HepG2 (cell line): ENCODE measurements around the gene COPZ1. TPM values are rescaled to one million over a fixed set of nuclear protein-coding genes. Genes with fewer than 3 reads are reported as not detected.

Experiments
- DNMT3B ChIP-seq: conservative IDR thresholded peaks from 2 replicates; pipeline ENCODE4 v1.6.1; 2016; ENCODE audit warnings: missing biosample characterization, control low read depth
- FOSL2 ChIP-seq: sonication (generic); formaldehyde crosslinking; IDR thresholded peaks from 2 replicates; pipeline ENCODE4 v1.4.0; 2020; ENCODE audit warnings: missing genetic modification reagents
- MEIS1 ChIP-seq: sonication (generic); formaldehyde crosslinking; IDR thresholded peaks from 2 replicates; pipeline ENCODE4 v1.9.0; 2021; ENCODE audit warnings: mild to moderate bottlenecking, missing genetic modification reagents, moderate library complexity, borderline replicate concordance
- PPARG ChIP-seq: conservative IDR thresholded peaks from 2 replicates; pipeline ENCODE4 v1.6.1; 2016; ENCODE audit warnings: missing biosample characterization, missing genetic modification reagents
- TAF1 ChIP-seq: sonication (generic); formaldehyde crosslinking; IDR thresholded peaks from 2 replicates; pipeline ENCODE4 v1.4.0; 2020; ENCODE audit warnings: missing genetic modification reagents
- ZBTB21 ChIP-seq: sonication (generic); formaldehyde crosslinking; IDR thresholded peaks from 2 replicates; pipeline ENCODE4 v1.4.0; 2020; ENCODE audit warnings: missing genetic modification reagents
- ZBTB42 ChIP-seq: sonication (generic); formaldehyde crosslinking; IDR thresholded peaks from 2 replicates; pipeline ENCODE4 v1.5.0; 2020; ENCODE audit warnings: mild to moderate bottlenecking, missing genetic modification reagents
- ZFP90 ChIP-seq: sonication (generic); formaldehyde crosslinking; IDR thresholded peaks from 2 replicates; pipeline ENCODE4 v1.8.0; 2022; ENCODE audit warnings: missing genetic modification reagents, mild to moderate bottlenecking, inconsistent platforms, borderline replicate concordance
- ZNF446 ChIP-seq: sonication (generic); formaldehyde crosslinking; IDR thresholded peaks from 2 replicates; pipeline ENCODE4 v1.5.0; 2020; ENCODE audit warnings: mild to moderate bottlenecking, missing genetic modification reagents
- ZNF552 ChIP-seq: sonication (generic); formaldehyde crosslinking; IDR thresholded peaks from 2 replicates; pipeline ENCODE4 v1.9.0; 2022; ENCODE audit warnings: missing genetic modification reagents, mild to moderate bottlenecking, borderline replicate concordance
- ZNF776 ChIP-seq: sonication (generic); formaldehyde crosslinking; IDR thresholded peaks from 2 replicates; pipeline ENCODE4 v1.4.0; 2020; ENCODE audit warnings: mild to moderate bottlenecking, missing genetic modification reagents
- ZSCAN20 ChIP-seq: sonication (generic); formaldehyde crosslinking; IDR thresholded peaks from 2 replicates; pipeline ENCODE4 v1.4.0; 2020; ENCODE audit warnings: missing genetic modification reagents, mild to moderate bottlenecking, borderline replicate concordance
- polyA plus RNA-seq, 8 experiments: library from polyadenylated mRNA; depleted of rRNA in 3 of 8; stranded (reverse) in 7 of 8; unstranded in 1 of 8; fragments of >200 nt; fragmentation: Illumina TruSeq in 4 of 8; extraction: Trizol in 4 of 8; gene quantifications; 2 replicates each; pipeline versions ENCODE4 v1.2.1 to v1.2.3, GENCODE V29; 2011 to 2016; ENCODE audit warnings: low read depth in 4 of 8, missing spikeins in 1 of 8, mixed read lengths in 1 of 8; ENCODE audit not compliant: insufficient read depth in 1 of 8
- total RNA-seq, 5 experiments: library from RNA; depleted of rRNA; stranded (reverse); fragments of >200 nt; fragmentation: Illumina TruSeq; extraction: Trizol; gene quantifications; 2 replicates each; pipeline ENCODE4 v1.2.3, GENCODE V29; 2016; ENCODE audit warnings: low read depth in 1 of 5
- TF ChIP-seq, protein P1 (sequence below): sonication (generic); formaldehyde crosslinking; IDR thresholded peaks from 2 replicates; pipeline ENCODE4 v1.8.0; 2022; ENCODE audit warnings: missing genetic modification reagents, mild to moderate bottlenecking, borderline replicate concordance
- TF ChIP-seq, protein P2 (sequence below): sonication (generic); formaldehyde crosslinking; conservative IDR thresholded peaks from 2 replicates; pipeline ENCODE4 v1.4.0; 2020; ENCODE audit warnings: missing genetic modification reagents
- TF ChIP-seq, protein P3 (sequence below), 2 experiments: IDR thresholded peaks; 2 replicates each; pipeline ENCODE4 v1.6.1; 2011 to 2012; ENCODE audit warnings: low read length in 2 of 2, borderline replicate concordance in 1 of 2, low read depth in 1 of 2, mild to moderate bottlenecking in 1 of 2, moderate library complexity in 1 of 2
- TF ChIP-seq, protein P4 (sequence below): IDR thresholded peaks from 2 replicates; pipeline ENCODE4 v1.6.1; 2016; ENCODE audit warnings: missing compliant biosample characterization, missing genetic modification reagents, borderline replicate concordance
- TF ChIP-seq, protein P5 (sequence below): sonication (generic); formaldehyde crosslinking; IDR thresholded peaks from 2 replicates; pipeline ENCODE4 v1.9.0; 2022; ENCODE audit warnings: missing genetic modification reagents, mild to moderate bottlenecking, borderline replicate concordance

Gene COPZ1
- total and polyA plus RNA-seq, 2 of the 13 experiments (the other 11 are each of a cell fraction or from before 2014, with no cell fraction given): 125 to 184 TPM

DNA sequence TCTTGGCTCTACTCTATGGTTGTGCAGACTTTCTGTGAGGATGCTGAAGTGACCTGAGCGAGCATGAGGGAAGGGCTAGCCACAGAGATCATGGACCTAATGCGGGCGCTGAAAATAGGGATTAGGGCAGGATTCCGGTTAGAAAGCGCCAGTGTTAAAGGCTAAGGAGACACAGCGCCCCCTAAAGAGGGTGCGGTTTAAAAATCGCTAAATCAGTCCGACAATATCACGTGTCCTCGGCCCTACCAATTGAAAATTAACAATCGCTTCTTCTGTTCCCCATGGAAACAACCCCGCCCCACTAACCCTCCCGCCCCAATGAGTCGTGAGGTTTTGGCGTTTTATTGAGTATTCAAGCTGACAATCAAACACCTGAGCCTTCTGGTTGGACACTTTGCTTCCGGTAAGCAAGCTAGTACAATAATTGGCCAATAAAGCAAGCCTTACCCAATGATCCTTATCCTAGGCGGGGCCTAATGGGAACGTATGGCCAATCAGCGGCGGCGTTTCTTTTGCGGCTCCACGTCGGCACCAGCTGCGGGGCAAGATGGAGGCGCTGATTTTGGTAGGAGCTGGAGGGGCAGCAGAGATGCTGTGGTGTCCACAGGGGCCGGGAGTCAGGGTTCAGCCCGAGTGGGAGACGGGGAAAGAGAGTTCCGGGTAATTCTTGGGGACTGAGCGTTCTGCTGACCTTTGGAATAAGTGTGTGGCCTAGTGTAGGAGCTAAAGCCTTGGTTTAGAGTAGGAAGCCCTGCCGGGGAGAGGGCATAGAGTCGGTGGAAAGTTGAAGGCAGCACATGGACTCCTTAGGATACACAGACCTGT lies at the start of gene COPZ1 (continued):
- TF ChIP-seq, protein P1, sequence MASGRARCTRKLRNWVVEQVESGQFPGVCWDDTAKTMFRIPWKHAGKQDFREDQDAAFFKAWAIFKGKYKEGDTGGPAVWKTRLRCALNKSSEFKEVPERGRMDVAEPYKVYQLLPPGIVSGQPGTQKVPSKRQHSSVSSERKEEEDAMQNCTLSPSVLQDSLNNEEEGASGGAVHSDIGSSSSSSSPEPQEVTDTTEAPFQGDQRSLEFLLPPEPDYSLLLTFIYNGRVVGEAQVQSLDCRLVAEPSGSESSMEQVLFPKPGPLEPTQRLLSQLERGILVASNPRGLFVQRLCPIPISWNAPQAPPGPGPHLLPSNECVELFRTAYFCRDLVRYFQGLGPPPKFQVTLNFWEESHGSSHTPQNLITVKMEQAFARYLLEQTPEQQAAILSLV (CRISPR knock-in tag): no peak
- TF ChIP-seq FOSL2: no peak
- TF ChIP-seq, protein P2, sequence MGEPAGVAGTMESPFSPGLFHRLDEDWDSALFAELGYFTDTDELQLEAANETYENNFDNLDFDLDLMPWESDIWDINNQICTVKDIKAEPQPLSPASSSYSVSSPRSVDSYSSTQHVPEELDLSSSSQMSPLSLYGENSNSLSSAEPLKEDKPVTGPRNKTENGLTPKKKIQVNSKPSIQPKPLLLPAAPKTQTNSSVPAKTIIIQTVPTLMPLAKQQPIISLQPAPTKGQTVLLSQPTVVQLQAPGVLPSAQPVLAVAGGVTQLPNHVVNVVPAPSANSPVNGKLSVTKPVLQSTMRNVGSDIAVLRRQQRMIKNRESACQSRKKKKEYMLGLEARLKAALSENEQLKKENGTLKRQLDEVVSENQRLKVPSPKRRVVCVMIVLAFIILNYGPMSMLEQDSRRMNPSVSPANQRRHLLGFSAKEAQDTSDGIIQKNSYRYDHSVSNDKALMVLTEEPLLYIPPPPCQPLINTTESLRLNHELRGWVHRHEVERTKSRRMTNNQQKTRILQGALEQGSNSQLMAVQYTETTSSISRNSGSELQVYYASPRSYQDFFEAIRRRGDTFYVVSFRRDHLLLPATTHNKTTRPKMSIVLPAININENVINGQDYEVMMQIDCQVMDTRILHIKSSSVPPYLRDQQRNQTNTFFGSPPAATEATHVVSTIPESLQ (CRISPR knock-in tag): no peak
- TF ChIP-seq ZBTB42 (CRISPR knock-in tag): no peak; the same call in 1 of the 2 replicates
- TF ChIP-seq ZNF446 (CRISPR knock-in tag): no peak
- TF ChIP-seq, protein P3, sequence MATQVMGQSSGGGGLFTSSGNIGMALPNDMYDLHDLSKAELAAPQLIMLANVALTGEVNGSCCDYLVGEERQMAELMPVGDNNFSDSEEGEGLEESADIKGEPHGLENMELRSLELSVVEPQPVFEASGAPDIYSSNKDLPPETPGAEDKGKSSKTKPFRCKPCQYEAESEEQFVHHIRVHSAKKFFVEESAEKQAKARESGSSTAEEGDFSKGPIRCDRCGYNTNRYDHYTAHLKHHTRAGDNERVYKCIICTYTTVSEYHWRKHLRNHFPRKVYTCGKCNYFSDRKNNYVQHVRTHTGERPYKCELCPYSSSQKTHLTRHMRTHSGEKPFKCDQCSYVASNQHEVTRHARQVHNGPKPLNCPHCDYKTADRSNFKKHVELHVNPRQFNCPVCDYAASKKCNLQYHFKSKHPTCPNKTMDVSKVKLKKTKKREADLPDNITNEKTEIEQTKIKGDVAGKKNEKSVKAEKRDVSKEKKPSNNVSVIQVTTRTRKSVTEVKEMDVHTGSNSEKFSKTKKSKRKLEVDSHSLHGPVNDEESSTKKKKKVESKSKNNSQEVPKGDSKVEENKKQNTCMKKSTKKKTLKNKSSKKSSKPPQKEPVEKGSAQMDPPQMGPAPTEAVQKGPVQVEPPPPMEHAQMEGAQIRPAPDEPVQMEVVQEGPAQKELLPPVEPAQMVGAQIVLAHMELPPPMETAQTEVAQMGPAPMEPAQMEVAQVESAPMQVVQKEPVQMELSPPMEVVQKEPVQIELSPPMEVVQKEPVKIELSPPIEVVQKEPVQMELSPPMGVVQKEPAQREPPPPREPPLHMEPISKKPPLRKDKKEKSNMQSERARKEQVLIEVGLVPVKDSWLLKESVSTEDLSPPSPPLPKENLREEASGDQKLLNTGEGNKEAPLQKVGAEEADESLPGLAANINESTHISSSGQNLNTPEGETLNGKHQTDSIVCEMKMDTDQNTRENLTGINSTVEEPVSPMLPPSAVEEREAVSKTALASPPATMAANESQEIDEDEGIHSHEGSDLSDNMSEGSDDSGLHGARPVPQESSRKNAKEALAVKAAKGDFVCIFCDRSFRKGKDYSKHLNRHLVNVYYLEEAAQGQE (IDR thresholded peaks at IDR 0.05; ENCODE audit: borderline replicate concordance in 1 of 2, low read depth in 1 of 2, low read length in 2 of 2): peak in 1 of 2 experiments; percentile 64; a peak in 1 of 4 replicates
- TF ChIP-seq, protein P4, sequence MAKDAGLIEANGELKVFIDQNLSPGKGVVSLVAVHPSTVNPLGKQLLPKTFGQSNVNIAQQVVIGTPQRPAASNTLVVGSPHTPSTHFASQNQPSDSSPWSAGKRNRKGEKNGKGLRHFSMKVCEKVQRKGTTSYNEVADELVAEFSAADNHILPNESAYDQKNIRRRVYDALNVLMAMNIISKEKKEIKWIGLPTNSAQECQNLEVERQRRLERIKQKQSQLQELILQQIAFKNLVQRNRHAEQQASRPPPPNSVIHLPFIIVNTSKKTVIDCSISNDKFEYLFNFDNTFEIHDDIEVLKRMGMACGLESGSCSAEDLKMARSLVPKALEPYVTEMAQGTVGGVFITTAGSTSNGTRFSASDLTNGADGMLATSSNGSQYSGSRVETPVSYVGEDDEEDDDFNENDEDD (CRISPR knock-in tag): no peak
- no peak; the same call in none of the 2 replicates for TF ChIP-seq ZBTB21 (CRISPR knock-in tag)
- TF ChIP-seq MEIS1 (CRISPR knock-in tag): no peak
- peak; percentile 81 for TF ChIP-seq ZFP90 (CRISPR knock-in tag)
- peak; percentile 97 for TF ChIP-seq TAF1 (CRISPR knock-in tag)
- TF ChIP-seq ZNF776: no peak
- TF ChIP-seq DNMT3B (CRISPR knock-in tag): 0 out of 2 replicates have a peak, but pooled peaks have one; percentile 4
- TF ChIP-seq, protein P5, sequence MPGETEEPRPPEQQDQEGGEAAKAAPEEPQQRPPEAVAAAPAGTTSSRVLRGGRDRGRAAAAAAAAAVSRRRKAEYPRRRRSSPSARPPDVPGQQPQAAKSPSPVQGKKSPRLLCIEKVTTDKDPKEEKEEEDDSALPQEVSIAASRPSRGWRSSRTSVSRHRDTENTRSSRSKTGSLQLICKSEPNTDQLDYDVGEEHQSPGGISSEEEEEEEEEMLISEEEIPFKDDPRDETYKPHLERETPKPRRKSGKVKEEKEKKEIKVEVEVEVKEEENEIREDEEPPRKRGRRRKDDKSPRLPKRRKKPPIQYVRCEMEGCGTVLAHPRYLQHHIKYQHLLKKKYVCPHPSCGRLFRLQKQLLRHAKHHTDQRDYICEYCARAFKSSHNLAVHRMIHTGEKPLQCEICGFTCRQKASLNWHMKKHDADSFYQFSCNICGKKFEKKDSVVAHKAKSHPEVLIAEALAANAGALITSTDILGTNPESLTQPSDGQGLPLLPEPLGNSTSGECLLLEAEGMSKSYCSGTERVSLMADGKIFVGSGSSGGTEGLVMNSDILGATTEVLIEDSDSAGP (CRISPR knock-in tag): peak; percentile 63
- TF ChIP-seq ZNF552: no peak
- TF ChIP-seq PPARG (CRISPR knock-in tag): peak; percentile 45; the same call in 1 of the 2 replicates
- no peak for TF ChIP-seq ZSCAN20 (CRISPR knock-in tag)
